A673 (cell line): ENCODE data around the gene MEX3D.
"Not testable (repeated sequence)": the region's sequence is repeated elsewhere in the genome, so short reads cannot be mapped to it uniquely, and the experiment has no call there.

Experiments used
- EZH2 ChIP-seq: fragments of 200-600 bp; sonication (generic); IDR thresholded peaks from 2 replicates; pipeline ENCODE4 v1.6.1; 2017; ENCODE audit warnings: borderline replicate concordance, low read depth, mild to moderate bottlenecking, mixed read lengths, antibody characterized with exemption, low read length; ENCODE audit not compliant: poor library complexity, severe bottlenecking
- TF ChIP-seq, protein P1 (sequence below): fragments of 300-800, 200-600 bp; sonication (generic); conservative IDR thresholded peaks from 2 replicates; pipeline ENCODE4 v1.5.1; 2017; ENCODE audit warnings: low read depth, mild to moderate bottlenecking, antibody characterized with exemption, low read length, moderate library complexity, mixed read lengths

GRCh38 chr19:1539749-1540148, 28.4 kb downstream of the MEX3D start:
- TF ChIP-seq, protein P1, sequence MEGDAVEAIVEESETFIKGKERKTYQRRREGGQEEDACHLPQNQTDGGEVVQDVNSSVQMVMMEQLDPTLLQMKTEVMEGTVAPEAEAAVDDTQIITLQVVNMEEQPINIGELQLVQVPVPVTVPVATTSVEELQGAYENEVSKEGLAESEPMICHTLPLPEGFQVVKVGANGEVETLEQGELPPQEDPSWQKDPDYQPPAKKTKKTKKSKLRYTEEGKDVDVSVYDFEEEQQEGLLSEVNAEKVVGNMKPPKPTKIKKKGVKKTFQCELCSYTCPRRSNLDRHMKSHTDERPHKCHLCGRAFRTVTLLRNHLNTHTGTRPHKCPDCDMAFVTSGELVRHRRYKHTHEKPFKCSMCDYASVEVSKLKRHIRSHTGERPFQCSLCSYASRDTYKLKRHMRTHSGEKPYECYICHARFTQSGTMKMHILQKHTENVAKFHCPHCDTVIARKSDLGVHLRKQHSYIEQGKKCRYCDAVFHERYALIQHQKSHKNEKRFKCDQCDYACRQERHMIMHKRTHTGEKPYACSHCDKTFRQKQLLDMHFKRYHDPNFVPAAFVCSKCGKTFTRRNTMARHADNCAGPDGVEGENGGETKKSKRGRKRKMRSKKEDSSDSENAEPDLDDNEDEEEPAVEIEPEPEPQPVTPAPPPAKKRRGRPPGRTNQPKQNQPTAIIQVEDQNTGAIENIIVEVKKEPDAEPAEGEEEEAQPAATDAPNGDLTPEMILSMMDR: not testable (repeated sequence)
- TF ChIP-seq EZH2: not testable (repeated sequence)
